ENCODE results near the gene BTBD19. TPM values are rescaled to one million over a fixed set of nuclear protein-coding genes. Genes with fewer than 3 reads are reported as not detected.

Gene BTBD19
- total and polyA plus RNA-seq, 9 of the 15 experiments (the other 6 are each of a cell fraction or from before 2014, with no cell fraction given), result 0.22 to 2.0 (median 0.95) TPM

GRCh38 chr1:44820328-44821239, 12.3 kb downstream of the BTBD19 start (continued):
- TF ChIP-seq MGA (IDR thresholded peaks at IDR 0.05) (0 out of 2 replicates have a peak, but pooled peaks have one; percentile 10), RB1 (IDR thresholded peaks at IDR 0.05; ENCODE audit: low read depth) (0 out of 2 replicates have a peak, but pooled peaks have one; percentile 34), MAX (CRISPR knock-in tag; IDR thresholded peaks at IDR 0.05) (0 out of 2 replicates have a peak, but pooled peaks have one; percentile 23), NR2F6 (CRISPR knock-in tag; IDR thresholded peaks at IDR 0.05) (no peak), TAF7 (tag; IDR thresholded peaks at IDR 0.05) (peak; percentile 87), NFIX (CRISPR knock-in tag; IDR thresholded peaks at IDR 0.05; ENCODE audit: low read depth) (no peak), MLLT1 (IDR thresholded peaks at IDR 0.05) (0 out of 4 replicates have a peak, but pooled peaks of 1 of the 2 experiments have one; percentile 9), STAG1 (CRISPR knock-in tag; IDR thresholded peaks at IDR 0.05; ENCODE audit: borderline replicate concordance) (no peak; the same call in 1 of the 2 replicates)

Data from K562 (cell line).